Rectal smooth muscle tissue (tissue), 1 donor: ENCODE measurements around the gene PLEKHJ1.

Experiments
- H3K27ac ChIP-seq: one replicate; pipeline ENCODE4 v1.7.0; 2013; ENCODE audit warnings: low read depth, low read length, inconsistent platforms
- H3K27me3 ChIP-seq: one replicate; pipeline ENCODE4 v1.7.0; 2013; ENCODE audit warnings: low read length; ENCODE audit not compliant: control insufficient read depth, insufficient read depth
- H3K36me3 ChIP-seq: one replicate; pipeline ENCODE4 v1.7.0; 2013; ENCODE audit warnings: low read length; ENCODE audit not compliant: control insufficient read depth, insufficient read depth
- H3K4me1 ChIP-seq: one replicate; pipeline ENCODE4 v1.7.0; 2013; ENCODE audit warnings: low read length; ENCODE audit not compliant: control insufficient read depth, insufficient read depth
- H3K4me3 ChIP-seq: one replicate; pipeline ENCODE4 v1.7.0; 2013; ENCODE audit warnings: low read length
- H3K9ac ChIP-seq: one replicate; pipeline ENCODE4 v1.7.0; 2013; ENCODE audit warnings: low read length

The PLEKHJ1 gene

GRCh38 chr19:2225415-2226050 is 10.6 kb downstream of the PLEKHJ1 start:
- Histone ChIP-seq H3K4me1 (no peaks in the 10 kb centered on the region), H3K27ac (no peak overlapping the region), H3K4me3 (no peak overlapping the region), H3K9ac (no peak overlapping the region), H3K36me3 (peaks cover 17% of the 10 kb centered on the region), H3K27me3 (no peaks in the 10 kb centered on the region)

GRCh38 chr19:2224754-2225349 is 11.3 kb downstream of the PLEKHJ1 start:
- Histone ChIP-seq H3K4me1 (no peaks in the 10 kb centered on the region), H3K27me3 (no peaks in the 10 kb centered on the region), H3K9ac (no peak overlapping the region), H3K4me3 (no peak overlapping the region), H3K36me3 (peaks cover 18% of the 10 kb centered on the region), H3K27ac (no peak overlapping the region)

- H3K27me3 ChIP-seq = no peaks in the 10 kb centered on the region
Observed at GRCh38 chr19:2223959-2224358, 12.2 kb downstream of the PLEKHJ1 start.

GRCh38 chr19:2223391-2223790 is 12.7 kb downstream of the PLEKHJ1 start:
- peaks cover 18% of the 10 kb centered on the region for H3K36me3 ChIP-seq
- H3K4me1 ChIP-seq = no peaks in the 10 kb centered on the region
- no peaks in the 10 kb centered on the region for H3K27me3 ChIP-seq
- H3K27ac ChIP-seq = no peak overlapping the region
- H3K4me3 ChIP-seq = no peak overlapping the region
- H3K9ac ChIP-seq = no peak overlapping the region

More at GRCh38 chr19:2223959-2224358, 12.2 kb downstream of the PLEKHJ1 start:
- Histone ChIP-seq H3K27ac (no peak overlapping the region), H3K9ac (no peak overlapping the region), H3K4me3 (no peak overlapping the region), H3K36me3 (peaks cover 18% of the 10 kb centered on the region), H3K4me1 (no peaks in the 10 kb centered on the region)

- Histone ChIP-seq H3K27ac (no peak overlapping the region), H3K9ac (no peak overlapping the region), H3K4me3 (no peak overlapping the region), H3K27me3 (no peaks in the 10 kb centered on the region), H3K4me1 (no peaks in the 10 kb centered on the region), H3K36me3 (peaks cover 23% of the 10 kb centered on the region)
Observed at GRCh38 chr19:2221918-2222317, 14.2 kb downstream of the PLEKHJ1 start.

- H3K36me3 ChIP-seq = peaks cover 27% of the 10 kb centered on the region
- H3K4me3 ChIP-seq = no peak overlapping the region
- no peaks in the 10 kb centered on the region for H3K4me1 ChIP-seq
- H3K9ac ChIP-seq = no peak overlapping the region
- H3K27me3 ChIP-seq = no peaks in the 10 kb centered on the region
- H3K27ac ChIP-seq = no peak overlapping the region
Observed at GRCh38 chr19:2221250-2221831, 14.8 kb downstream of the PLEKHJ1 start.

- H3K4me1 ChIP-seq = no peaks in the 10 kb centered on the region
- H3K27ac ChIP-seq = no peak overlapping the region
- H3K27me3 ChIP-seq = no peaks in the 10 kb centered on the region
- no peak overlapping the region for H3K4me3 ChIP-seq
- no peak overlapping the region for H3K9ac ChIP-seq
- peaks cover 26% of the 10 kb centered on the region for H3K36me3 ChIP-seq
Observed at GRCh38 chr19:2219726-2220125, 16.4 kb downstream of the PLEKHJ1 start.

GRCh38 chr19:2217591-2217990 is 18.5 kb downstream of the PLEKHJ1 start:
- Histone ChIP-seq H3K9ac (no peak overlapping the region), H3K27me3 (no peaks in the 10 kb centered on the region), H3K4me3 (no peak overlapping the region), H3K27ac (no peak overlapping the region), H3K4me1 (no peaks in the 10 kb centered on the region), H3K36me3 (peaks cover 32% of the 10 kb centered on the region)

- Histone ChIP-seq H3K36me3 (peaks cover 36% of the 10 kb centered on the region), H3K27ac (no peak overlapping the region)
Observed at GRCh38 chr19:2216361-2217225, 19.5 kb downstream of the PLEKHJ1 start.

GRCh38 chr19:2215281-2215751 is 20.8 kb downstream of the PLEKHJ1 start:
- Histone ChIP-seq H3K27me3 (no peaks in the 10 kb centered on the region), H3K4me1 (no peaks in the 10 kb centered on the region), H3K9ac (no peak overlapping the region), H3K36me3 (peaks cover 38% of the 10 kb centered on the region), H3K27ac (no peak overlapping the region), H3K4me3 (no peak overlapping the region)

More at GRCh38 chr19:2216361-2217225, 19.5 kb downstream of the PLEKHJ1 start:
- Histone ChIP-seq H3K4me3 (no peak overlapping the region), H3K4me1 (no peaks in the 10 kb centered on the region), H3K27me3 (no peaks in the 10 kb centered on the region), H3K9ac (no peak overlapping the region)

- no peaks in the 10 kb centered on the region for H3K27me3 ChIP-seq
- H3K27ac ChIP-seq = no peak overlapping the region
- H3K4me3 ChIP-seq = no peak overlapping the region
- no peaks in the 10 kb centered on the region for H3K4me1 ChIP-seq
- peaks cover 36% of the 10 kb centered on the region for H3K36me3 ChIP-seq
- no peak overlapping the region for H3K9ac ChIP-seq
Observed at GRCh38 chr19:2214251-2214650, 21.9 kb downstream of the PLEKHJ1 start.

GRCh38 chr19:2213799-2214198 is 22.3 kb downstream of the PLEKHJ1 start:
- H3K36me3 ChIP-seq = peaks cover 36% of the 10 kb centered on the region
- peak overlapping the region; percentile 7 for H3K27ac ChIP-seq
- no peaks in the 10 kb centered on the region for H3K27me3 ChIP-seq
- peak overlapping the region; percentile 21 for H3K4me3 ChIP-seq
- no peak overlapping the region for H3K9ac ChIP-seq
- H3K4me1 ChIP-seq = no peaks in the 10 kb centered on the region
